K562 (cell line): Measurements from ENCODE around the gene HMX3. TPM values are rescaled to one million over a fixed set of nuclear protein-coding genes. Genes with fewer than 3 reads are reported as not detected.
A peak's percentile ranks its signal among the peaks of the same experiment; 100 is the strongest.

ENCODE experiments used
- ETV1 ChIP-seq: fragments of 450-650 bp; conservative IDR thresholded peaks from 2 replicates; pipeline ENCODE4 v1.6.1; 2016; ENCODE audit warnings: missing genetic modification characterization, control low read depth, low read depth, missing compliant biosample characterization
- ETV6 ChIP-seq, 3 experiments: fragments of 150-350 bp in 1 of 3; sonication (generic) in 1 of 3; formaldehyde crosslinking in 1 of 3; IDR thresholded peaks; 2 replicates each; pipeline versions ENCODE4 v1.6.1 to v1.8.0; 2014 to 2022; ENCODE audit warnings: borderline replicate concordance in 2 of 3, low read depth in 2 of 3, antibody characterized with exemption in 1 of 3, low read length in 1 of 3, mild to moderate bottlenecking in 1 of 3, missing genetic modification reagents in 1 of 3
- GABPA ChIP-seq: fragments of 200-800 bp; sonication (Bioruptor generic); conservative IDR thresholded peaks from 2 replicates; pipeline ENCODE4 v1.6.1; 2016; ENCODE audit warnings: low read depth, missing genetic modification characterization, missing compliant biosample characterization
- HNRNPLL ChIP-seq: fragments of 200-400 bp; formaldehyde crosslinking; IDR thresholded peaks from 2 replicates; pipeline ENCODE4 v1.6.1; 2017; ENCODE audit warnings: low read length, low read depth, mild to moderate bottlenecking; ENCODE audit not compliant: poor library complexity, severe bottlenecking
- MEIS2 ChIP-seq: fragments of 450-650 bp; IDR thresholded peaks from 2 replicates; pipeline ENCODE4 v1.6.1; 2014; ENCODE audit warnings: mild to moderate bottlenecking; ENCODE audit not compliant: partially characterized antibody
- MGA ChIP-seq: fragments of 450-650 bp; IDR thresholded peaks from 2 replicates; pipeline ENCODE4 v1.6.1; 2016; ENCODE audit warnings: mild to moderate bottlenecking, moderate library complexity
- MTA3 ChIP-seq: fragments of 450-650 bp; formaldehyde crosslinking; IDR thresholded peaks from 2 replicates; pipeline ENCODE4 v1.6.1; 2017; ENCODE audit warnings: mild to moderate bottlenecking, borderline replicate concordance
- MXD1 ChIP-seq: fragments of 250-450 bp; sonication (Bioruptor Pico); IDR thresholded peaks from 2 replicates; pipeline ENCODE4 v1.8.0; 2021; ENCODE audit warnings: borderline replicate concordance, mild to moderate bottlenecking, moderate library complexity; ENCODE audit not compliant: poor library complexity, severe bottlenecking
- NCOR1 ChIP-seq: fragments of 450-650 bp; IDR thresholded peaks from 2 replicates; pipeline ENCODE4 v1.6.1; 2016; ENCODE audit warnings: mild to moderate bottlenecking, moderate library complexity
- NONO ChIP-seq, 2 experiments: fragments of 200-400 bp in 1 of 2; fragments of 450-650 bp in 1 of 2; formaldehyde crosslinking in 1 of 2; IDR thresholded peaks; 2 replicates each; pipeline ENCODE4 v1.6.1; 2017; ENCODE audit warnings: low read depth in 2 of 2, mild to moderate bottlenecking in 2 of 2, moderate library complexity in 2 of 2, low read length in 1 of 2
- SIN3A ChIP-seq, 2 experiments: fragments of 150-350 bp in 1 of 2; IDR thresholded peaks; 2 replicates each; pipeline ENCODE4 v1.6.1; 2011 to 2016; ENCODE audit warnings: borderline replicate concordance in 2 of 2, low read depth in 2 of 2, low read length in 2 of 2, mild to moderate bottlenecking in 2 of 2, moderate library complexity in 2 of 2; ENCODE audit not compliant: control insufficient read depth in 1 of 2
- SMARCC2 ChIP-seq: fragments of 450-650 bp; IDR thresholded peaks from 2 replicates; pipeline ENCODE4 v1.6.1; 2017; ENCODE audit warnings: antibody characterized with exemption, moderate library complexity, mild to moderate bottlenecking, low read depth
- TEAD1 ChIP-seq, 2 experiments: fragments of 450-650 bp in 1 of 2; sonication (generic) in 1 of 2; formaldehyde crosslinking; IDR thresholded peaks; 2 replicates each; pipeline versions ENCODE4 v1.4.0 to v1.8.0; 2020 to 2022; ENCODE audit warnings: mild to moderate bottlenecking in 2 of 2, missing genetic modification reagents in 1 of 2
- ZNF57 ChIP-seq: fragments of 450-650 bp; formaldehyde crosslinking; IDR thresholded peaks from 2 replicates; pipeline ENCODE4 v1.4.0; 2020; ENCODE audit warnings: mild to moderate bottlenecking, moderate library complexity
- polyA plus RNA-seq, 8 experiments: library from polyadenylated mRNA; depleted of rRNA in 4 of 8; stranded (reverse) in 5 of 8; unstranded in 3 of 8; fragments of >200 nt; fragmentation: Nextera tagmentation in 2 of 8; fragmentation: Illumina TruSeq in 1 of 8; extraction: Ambion mirVana in 2 of 8; extraction: Trizol in 1 of 8; gene quantifications; 2 replicates each; pipeline versions ENCODE4 v1.2.1 to v1.2.3, GENCODE V29; 2011 to 2014; ENCODE audit warnings: inconsistent platforms in 1 of 8, missing spikeins in 1 of 8
- total RNA-seq, 7 experiments: library from RNA; depleted of rRNA in 6 of 7; stranded (reverse); fragments of >200 nt in 6 of 7; fragmentation: Illumina TruSeq in 2 of 7; extraction: Trizol in 2 of 7; gene quantifications; 2 replicates each; pipeline versions ENCODE4 v1.2.1 to v1.2.3, GENCODE V29; 2011 to 2021; ENCODE audit warnings: low replicate concordance in 1 of 7

Gene HMX3
- total and polyA plus RNA-seq, 9 of the 15 experiments (the other 6 are each of a cell fraction or from before 2014, with no cell fraction given), result 0.55 to 43.5 (median 7.4) TPM; not detected in 2

DNA sequence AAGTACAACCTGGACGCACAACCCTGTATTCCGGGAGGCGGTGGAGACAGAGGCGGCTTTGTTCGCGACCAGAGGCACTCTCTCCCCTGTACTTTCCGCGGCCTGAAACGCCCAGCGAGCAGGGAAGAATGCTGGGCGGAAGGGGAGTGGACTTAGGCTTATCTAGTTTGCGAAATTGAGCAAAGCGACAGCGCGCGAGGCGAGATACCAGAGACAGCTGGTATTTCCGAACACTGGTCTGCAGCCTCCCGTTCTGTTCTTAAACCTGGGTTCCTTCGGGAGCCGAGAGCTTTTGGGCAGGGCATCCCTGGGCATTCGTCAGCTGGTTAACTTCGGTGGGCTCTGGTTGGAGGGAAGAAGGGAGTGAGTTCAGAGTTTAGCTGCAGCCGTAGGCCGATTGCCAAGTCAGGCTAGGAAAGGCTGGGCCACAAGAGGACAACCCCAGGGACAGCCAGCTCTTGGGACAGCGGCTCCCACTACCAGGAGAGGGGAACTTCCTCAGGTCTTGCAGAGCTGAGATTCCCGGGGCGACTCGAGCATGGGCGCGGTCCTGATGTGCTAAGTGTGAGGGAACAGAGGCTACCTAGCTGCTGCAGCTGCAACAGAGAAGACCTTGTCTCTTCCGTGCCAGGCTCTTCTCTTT, 3.9 kb downstream of the HMX3 start (continued):
- TF ChIP-seq TEAD1 (CRISPR knock-in tag; IDR thresholded peaks at IDR 0.05) (peak in 1 of 2 experiments; percentile 25; a peak in 1 of 4 replicates), HNRNPLL (peak; percentile 57), MEIS2 (peak; percentile 26), SMARCC2 (no peak), ZNF57 (no peak), MGA (peak; percentile 26; the same call in 1 of the 2 replicates), ETV6 (IDR thresholded peaks at IDR 0.05; ENCODE audit: borderline replicate concordance in 1 of 2, low read depth in 2 of 2, low read length in 1 of 2) (no peak), ETV6 (CRISPR knock-in tag; IDR thresholded peaks at IDR 0.05; ENCODE audit: borderline replicate concordance) (no peak), MTA3 (peak; percentile 62; the same call in 1 of the 2 replicates), MXD1 (CRISPR knock-in tag) (no peak), ETV1 (tag) (peak; percentile 73), NONO (IDR thresholded peaks at IDR 0.05; ENCODE audit: low read depth in 2 of 2, low read length in 1 of 2) (no peak), SIN3A (IDR thresholded peaks at IDR 0.05; ENCODE audit: borderline replicate concordance in 2 of 2, control insufficient read depth in 1 of 2, low read depth in 2 of 2, low read length in 2 of 2) (peak in 1 of 2 experiments; percentile 62; a peak in 1 of 4 replicates), NCOR1 (peak; percentile 63), GABPA (tag) (peak; percentile 30; the same call in 1 of the 2 replicates)
